GM23338 (cell line): ENCODE results near the gene AJUBA. TPM values are rescaled to one million over a fixed set of nuclear protein-coding genes. Genes with fewer than 3 reads are reported as not detected.

Experiments
- ATAC-seq: fragments of 200-7000 bp; cut with Tn5 transposase; 3 replicates; pipeline ENCODE4 v1.9.1; 2020
- DNase-seq: peaks from one replicate; pipeline ENCODE4 v3.0.0-alpha.2; 2015; ENCODE audit warnings: low spot score
- H2AFZ ChIP-seq: fragments of 200-600 bp; sonication (generic); 2 replicates; pipeline ENCODE4 v1.8.0; 2016; ENCODE audit warnings: antibody characterized with exemption, mild to moderate bottlenecking, moderate library complexity
- H3F3A ChIP-seq: fragments of 200-600 bp; sonication (generic); replicated peaks from 2 replicates; pipeline ENCODE4 v1.8.0; 2017; ENCODE audit warnings: antibody characterized with exemption, mixed run types, low read depth
- H3K27ac ChIP-seq: fragments of 200-600 bp; sonication (generic); 2 replicates; pipeline ENCODE4 v1.6.1; 2016; ENCODE audit warnings: low read depth
- H3K27me3 ChIP-seq: fragments of 200-600 bp; sonication (generic); 2 replicates; pipeline ENCODE4 v1.8.0; 2016; ENCODE audit warnings: mild to moderate bottlenecking, mixed run types, moderate library complexity; ENCODE audit not compliant: insufficient read depth
- H3K36me3 ChIP-seq: fragments of 200-600 bp; sonication (generic); 2 replicates; pipeline ENCODE4 v1.8.0; 2016; ENCODE audit warnings: mild to moderate bottlenecking; ENCODE audit not compliant: insufficient read depth
- H3K4me1 ChIP-seq: fragments of 200-600 bp; sonication (generic); 2 replicates; pipeline ENCODE4 v1.8.0; 2016; ENCODE audit warnings: mild to moderate bottlenecking, moderate library complexity; ENCODE audit not compliant: insufficient read depth
- H3K4me2 ChIP-seq: fragments of 200-600 bp; sonication (generic); 2 replicates; pipeline ENCODE4 v1.7.1; 2017; ENCODE audit warnings: mixed run types
- H3K4me3 ChIP-seq: fragments of 200-600 bp; sonication (generic); 2 replicates; pipeline ENCODE4 v1.6.1; 2016; ENCODE audit warnings: mixed run types
- H3K79me2 ChIP-seq: fragments of 200-600 bp; sonication (generic); replicated peaks from 2 replicates; pipeline ENCODE4 v1.8.0; 2017; ENCODE audit warnings: mild to moderate bottlenecking; ENCODE audit not compliant: insufficient read depth
- H3K9me2 ChIP-seq: fragments of 200-600 bp; sonication (generic); 2 replicates; pipeline ENCODE4 v1.8.0; 2017; ENCODE audit not compliant: insufficient read depth
- H4K20me1 ChIP-seq: fragments of 200-600 bp; sonication (generic); replicated peaks from 2 replicates; pipeline ENCODE4 v1.8.0; 2017; ENCODE audit warnings: mild to moderate bottlenecking; ENCODE audit not compliant: insufficient read depth
- H3K27ac Mint-ChIP-seq: 2 replicates; pipeline ENCODE4 v1.8.0; 2020; ENCODE audit warnings: inconsistent platforms, mild to moderate bottlenecking, moderate library complexity, mixed read lengths
- H3K27me3 Mint-ChIP-seq: 3 replicates; pipeline ENCODE4 v1.8.0; 2022; ENCODE audit warnings: low read depth, mild to moderate bottlenecking, moderate library complexity, mixed read lengths, inconsistent platforms; ENCODE audit not compliant: insufficient read depth, poor library complexity
- H3K36me3 Mint-ChIP-seq: 3 replicates; pipeline ENCODE4 v1.8.0; 2021; ENCODE audit warnings: low read depth, mild to moderate bottlenecking, inconsistent platforms, moderate library complexity, mixed read lengths
- H3K4me1 Mint-ChIP-seq: 3 replicates; pipeline ENCODE4 v1.8.0; 2020; ENCODE audit warnings: mild to moderate bottlenecking, inconsistent platforms, mixed read lengths
- H3K4me3 Mint-ChIP-seq: 3 replicates; pipeline ENCODE4 v1.8.0; 2021; ENCODE audit warnings: moderate library complexity, mild to moderate bottlenecking, inconsistent platforms, mixed read lengths
- H3K9me3 Mint-ChIP-seq: 3 replicates; pipeline ENCODE4 v1.8.0; 2020; ENCODE audit warnings: moderate library complexity, mild to moderate bottlenecking, inconsistent platforms, mixed read lengths
- CREB1 ChIP-seq: fragments of 250-450 bp; sonication (Bioruptor Pico); IDR thresholded peaks from 2 replicates; pipeline ENCODE4 v1.5.0; 2020; ENCODE audit warnings: low read depth, mild to moderate bottlenecking, moderate library complexity
- EZH2 ChIP-seq: fragments of 200-600 bp; sonication (generic); IDR thresholded peaks from one replicate; pipeline ENCODE4 v1.8.0; 2017; ENCODE audit warnings: antibody characterized with exemption, mild to moderate bottlenecking, low read depth; ENCODE audit not compliant: unreplicated experiment
- EZH2phosphoT487 ChIP-seq: fragments of 200-600 bp; sonication (generic); IDR thresholded peaks from one replicate; pipeline ENCODE4 v1.8.1; 2018; ENCODE audit warnings: antibody characterized with exemption; ENCODE audit not compliant: unreplicated experiment
- JUNB ChIP-seq: IDR thresholded peaks from one replicate; pipeline ENCODE4 v1.6.1; 2016; ENCODE audit warnings: antibody characterized with exemption; ENCODE audit not compliant: unreplicated experiment
- NANOG ChIP-seq: IDR thresholded peaks from 2 replicates; pipeline ENCODE4 v1.6.1; 2016; ENCODE audit warnings: antibody characterized with exemption, borderline replicate concordance
- POLR2AphosphoS5 ChIP-seq: IDR thresholded peaks from 2 replicates; pipeline ENCODE4 v1.6.1; 2016; ENCODE audit warnings: antibody characterized with exemption, low read depth
- REST ChIP-seq: IDR thresholded peaks from one replicate; pipeline ENCODE4 v1.6.1; 2018; ENCODE audit warnings: antibody characterized with exemption; ENCODE audit not compliant: unreplicated experiment
- STAT1 ChIP-seq: IDR thresholded peaks from one replicate; pipeline ENCODE4 v1.6.1; 2016; ENCODE audit warnings: antibody characterized with exemption; ENCODE audit not compliant: unreplicated experiment
- polyA plus RNA-seq: library from polyadenylated mRNA; unstranded; fragments of >200 nt; fragmentation: Nextera tagmentation; extraction: Ambion mirVana; gene quantifications from 2 replicates; pipeline ENCODE4 v1.2.1, GENCODE V29; 2016
- total RNA-seq: library from RNA; depleted of rRNA; stranded (reverse); fragments of >200 nt; shearing (Covaris generic); gene quantifications from 2 replicates; pipeline ENCODE4 v1.2.3, GENCODE V29; 2014
- TF ChIP-seq, protein P1 (sequence below): fragments of 250-450 bp; sonication (Bioruptor Pico); IDR thresholded peaks from 2 replicates; pipeline ENCODE4 v1.5.0; 2020; ENCODE audit warnings: mild to moderate bottlenecking, moderate library complexity

The AJUBA gene
- total and polyA plus RNA-seq, 2 experiments from 2014 or later: 11.8 to 55.9 TPM

DNA sequence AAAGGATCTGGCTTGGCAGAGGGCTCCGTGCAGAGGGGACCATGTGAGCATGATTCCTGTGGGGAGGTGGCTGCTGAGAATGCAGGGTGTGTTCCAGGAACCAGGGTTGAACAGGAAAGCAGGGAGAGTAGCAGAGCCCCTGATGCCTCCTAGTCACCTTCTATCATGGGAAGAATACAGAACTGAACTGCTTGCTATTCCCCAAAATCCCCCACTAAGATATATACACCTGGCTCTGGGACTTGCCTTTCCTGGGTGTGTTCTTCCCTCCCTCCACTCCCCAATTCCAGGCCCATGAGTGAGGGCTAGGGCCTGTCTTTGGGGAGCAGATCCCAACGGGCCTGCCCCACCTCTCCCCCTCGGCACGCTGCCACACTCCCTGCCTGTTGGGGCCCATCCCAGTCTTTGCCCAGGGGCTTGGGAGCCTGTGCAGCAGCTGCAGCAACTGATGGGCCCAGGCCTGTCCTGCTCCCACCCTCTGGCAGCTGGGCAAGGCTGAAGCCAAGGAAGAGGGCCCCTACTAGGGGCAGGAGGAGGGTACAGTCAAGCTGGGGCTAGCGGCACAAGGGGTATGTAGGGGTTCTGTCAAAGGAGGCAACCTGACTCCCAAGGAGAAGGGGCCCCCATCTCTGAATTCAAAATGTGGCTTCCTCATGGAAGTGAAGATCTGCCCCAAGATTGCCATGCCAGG is 3.2 kb downstream of the AJUBA start:
- DNase-seq (no peak), ATAC-seq (no peak)
- H3F3A ChIP-seq: peaks cover 39% of the 10 kb centered on the region
- H3K36me3 ChIP-seq: peaks cover 24% of the 10 kb centered on the region
- Mint-ChIP-seq H3K4me3 (peak overlapping the region; percentile 69), H3K36me3 (peaks cover 52% of the 10 kb centered on the region), H3K27ac (0 out of 2 replicates have a peak overlapping the region, but pooled peaks have one; percentile 92), H3K27me3 (peaks cover 21% of the 10 kb centered on the region), H3K4me1 (peaks cover 43% of the 10 kb centered on the region), H3K9me3 (peaks cover 2% of the 10 kb centered on the region; the same call in 1 of the 3 replicates)
- H3K4me1 ChIP-seq: peaks cover 40% of the 10 kb centered on the region
- H3K27me3 ChIP-seq: peaks cover 19% of the 10 kb centered on the region
- TF ChIP-seq NANOG: no peak
- H4K20me1 ChIP-seq: no peaks in the 10 kb centered on the region; the same call in 1 of the 2 replicates
- no peaks in the 10 kb centered on the region for H3K9me2 ChIP-seq
- no peak overlapping the region for H2AFZ ChIP-seq
- peak overlapping the region; percentile 70; the same call in 1 of the 2 replicates for H3K4me3 ChIP-seq
- 0 out of 2 replicates have a peak overlapping the region, but pooled peaks have one; percentile 81 for H3K27ac ChIP-seq
- H3K79me2 ChIP-seq: peaks cover 47% of the 10 kb centered on the region
- H3K4me2 ChIP-seq: peak overlapping the region; percentile 92

GRCh38 chr14:22978487-22978837 is 3.9 kb downstream of the AJUBA start:
- Histone ChIP-seq H3F3A (peaks cover 42% of the 10 kb centered on the region), H3K9me2 (no peaks in the 10 kb centered on the region), H4K20me1 (no peaks in the 10 kb centered on the region; the same call in 1 of the 2 replicates), H3K4me1 (peaks cover 36% of the 10 kb centered on the region), H3K36me3 (peaks cover 24% of the 10 kb centered on the region), H3K27me3 (peaks cover 19% of the 10 kb centered on the region), H3K79me2 (peaks cover 47% of the 10 kb centered on the region), H3K4me2 (peak overlapping the region; percentile 92), H3K27ac (peak overlapping the region; percentile 99), H3K4me3 (peak overlapping the region; percentile 70; the same call in 1 of the 2 replicates), H2AFZ (no peak overlapping the region)
- DNase-seq (no peak), ATAC-seq (no peak)
- peaks cover 23% of the 10 kb centered on the region for H3K27me3 Mint-ChIP-seq
- H3K9me3 Mint-ChIP-seq: no peaks in the 10 kb centered on the region
- peaks cover 48% of the 10 kb centered on the region for H3K4me1 Mint-ChIP-seq
- peak overlapping the region; percentile 69; the same call in 1 of the 3 replicates for H3K4me3 Mint-ChIP-seq
- H3K27ac Mint-ChIP-seq: 0 out of 2 replicates have a peak overlapping the region, but pooled peaks have one; percentile 92
- H3K36me3 Mint-ChIP-seq: peaks cover 57% of the 10 kb centered on the region
- TF ChIP-seq CREB1 (CRISPR knock-in tag) (no peak), EZH2 (no peak), JUNB (no peak), POLR2AphosphoS5 (no peak), NANOG (no peak), EZH2phosphoT487 (no peak), REST (no peak), STAT1 (no peak)
- TF ChIP-seq, protein P1, sequence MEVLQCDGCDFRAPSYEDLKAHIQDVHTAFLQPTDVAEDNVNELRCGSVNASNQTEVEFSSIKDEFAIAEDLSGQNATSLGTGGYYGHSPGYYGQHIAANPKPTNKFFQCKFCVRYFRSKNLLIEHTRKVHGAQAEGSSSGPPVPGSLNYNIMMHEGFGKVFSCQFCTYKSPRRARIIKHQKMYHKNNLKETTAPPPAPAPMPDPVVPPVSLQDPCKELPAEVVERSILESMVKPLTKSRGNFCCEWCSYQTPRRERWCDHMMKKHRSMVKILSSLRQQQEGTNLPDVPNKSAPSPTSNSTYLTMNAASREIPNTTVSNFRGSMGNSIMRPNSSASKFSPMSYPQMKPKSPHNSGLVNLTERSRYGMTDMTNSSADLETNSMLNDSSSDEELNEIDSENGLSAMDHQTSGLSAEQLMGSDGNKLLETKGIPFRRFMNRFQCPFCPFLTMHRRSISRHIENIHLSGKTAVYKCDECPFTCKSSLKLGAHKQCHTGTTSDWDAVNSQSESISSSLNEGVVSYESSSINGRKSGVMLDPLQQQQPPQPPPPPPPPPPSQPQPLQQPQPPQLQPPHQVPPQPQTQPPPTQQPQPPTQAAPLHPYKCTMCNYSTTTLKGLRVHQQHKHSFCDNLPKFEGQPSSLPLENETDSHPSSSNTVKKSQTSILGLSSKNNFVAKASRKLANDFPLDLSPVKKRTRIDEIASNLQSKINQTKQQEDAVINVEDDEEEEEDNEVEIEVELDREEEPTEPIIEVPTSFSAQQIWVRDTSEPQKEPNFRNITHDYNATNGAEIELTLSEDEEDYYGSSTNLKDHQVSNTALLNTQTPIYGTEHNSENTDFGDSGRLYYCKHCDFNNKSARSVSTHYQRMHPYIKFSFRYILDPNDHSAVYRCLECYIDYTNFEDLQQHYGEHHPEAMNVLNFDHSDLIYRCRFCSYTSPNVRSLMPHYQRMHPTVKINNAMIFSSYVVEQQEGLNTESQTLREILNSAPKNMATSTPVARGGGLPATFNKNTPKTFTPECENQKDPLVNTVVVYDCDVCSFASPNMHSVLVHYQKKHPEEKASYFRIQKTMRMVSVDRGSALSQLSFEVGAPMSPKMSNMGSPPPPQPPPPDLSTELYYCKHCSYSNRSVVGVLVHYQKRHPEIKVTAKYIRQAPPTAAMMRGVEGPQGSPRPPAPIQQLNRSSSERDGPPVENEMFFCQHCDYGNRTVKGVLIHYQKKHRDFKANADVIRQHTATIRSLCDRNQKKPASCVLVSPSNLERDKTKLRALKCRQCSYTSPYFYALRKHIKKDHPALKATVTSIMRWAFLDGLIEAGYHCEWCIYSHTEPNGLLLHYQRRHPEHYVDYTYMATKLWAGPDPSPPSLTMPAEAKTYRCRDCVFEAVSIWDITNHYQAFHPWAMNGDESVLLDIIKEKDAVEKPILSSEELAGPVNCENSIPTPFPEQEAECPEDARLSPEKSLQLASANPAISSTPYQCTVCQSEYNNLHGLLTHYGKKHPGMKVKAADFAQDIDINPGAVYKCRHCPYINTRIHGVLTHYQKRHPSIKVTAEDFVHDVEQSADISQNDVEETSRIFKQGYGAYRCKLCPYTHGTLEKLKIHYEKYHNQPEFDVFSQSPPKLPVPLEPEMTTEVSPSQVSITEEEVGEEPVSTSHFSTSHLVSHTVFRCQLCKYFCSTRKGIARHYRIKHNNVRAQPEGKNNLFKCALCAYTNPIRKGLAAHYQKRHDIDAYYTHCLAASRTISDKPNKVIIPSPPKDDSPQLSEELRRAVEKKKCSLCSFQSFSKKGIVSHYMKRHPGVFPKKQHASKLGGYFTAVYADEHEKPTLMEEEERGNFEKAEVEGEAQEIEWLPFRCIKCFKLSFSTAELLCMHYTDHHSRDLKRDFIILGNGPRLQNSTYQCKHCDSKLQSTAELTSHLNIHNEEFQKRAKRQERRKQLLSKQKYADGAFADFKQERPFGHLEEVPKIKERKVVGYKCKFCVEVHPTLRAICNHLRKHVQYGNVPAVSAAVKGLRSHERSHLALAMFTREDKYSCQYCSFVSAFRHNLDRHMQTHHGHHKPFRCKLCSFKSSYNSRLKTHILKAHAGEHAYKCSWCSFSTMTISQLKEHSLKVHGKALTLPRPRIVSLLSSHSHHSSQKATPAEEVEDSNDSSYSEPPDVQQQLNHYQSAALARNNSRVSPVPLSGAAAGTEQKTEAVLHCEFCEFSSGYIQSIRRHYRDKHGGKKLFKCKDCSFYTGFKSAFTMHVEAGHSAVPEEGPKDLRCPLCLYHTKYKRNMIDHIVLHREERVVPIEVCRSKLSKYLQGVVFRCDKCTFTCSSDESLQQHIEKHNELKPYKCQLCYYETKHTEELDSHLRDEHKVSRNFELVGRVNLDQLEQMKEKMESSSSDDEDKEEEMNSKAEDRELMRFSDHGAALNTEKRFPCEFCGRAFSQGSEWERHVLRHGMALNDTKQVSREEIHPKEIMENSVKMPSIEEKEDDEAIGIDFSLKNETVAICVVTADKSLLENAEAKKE: no peak
